Lower leg skin (tissue), 3 donors: ENCODE data around the gene ACOT12.

Experiments used
- CTCF ChIP-seq, 3 donors: fragments of 450-650 bp; IDR thresholded peaks; one replicate each; pipeline ENCODE4 v1.5.1; 2016; ENCODE audit warnings: antibody characterized with exemption in 3 of 3, mild to moderate bottlenecking in 3 of 3, moderate library complexity in 2 of 3
- POLR2A ChIP-seq, 2 donors: fragments of 450-650 bp; IDR thresholded peaks; one replicate each; pipeline ENCODE4 v1.6.1; 2016 to 2017; ENCODE audit warnings: antibody characterized with exemption in 2 of 2, mild to moderate bottlenecking in 1 of 2, moderate library complexity in 1 of 2

DNA sequence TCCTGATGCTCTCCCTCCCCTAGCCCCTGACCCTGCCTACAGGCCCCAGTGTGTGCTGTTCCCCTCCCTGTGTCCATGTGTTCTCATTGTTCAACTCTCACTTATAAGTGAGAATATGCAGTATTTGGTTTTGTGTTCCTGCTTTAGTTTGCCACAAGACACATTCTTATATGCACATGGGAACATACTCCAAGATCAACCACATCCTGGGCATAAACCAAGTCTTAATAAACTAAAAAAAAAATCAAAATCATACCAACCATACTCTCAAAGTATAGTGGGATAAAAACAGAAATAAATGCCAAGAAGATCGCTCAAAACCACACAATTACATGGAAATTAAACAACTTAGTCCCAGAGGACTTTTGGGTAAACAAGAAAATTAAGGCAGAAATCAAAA lies 103.8 kb downstream of the ACOT12 start:
- TF ChIP-seq POLR2A (IDR thresholded peaks at IDR 0.05) (no peak), CTCF (IDR thresholded peaks at IDR 0.05) (no peak)
